Stimulated activated CD4-positive, alpha-beta T cell treated with anti-CD3 and anti-CD28 coated beads, Interleukin-1b, Interleukin-23, amount 100 ng/mL, for 1 hour (primary cell): Measurements from ENCODE around the gene ASB16.

Experiments used
- DNase-seq, 2 donors: peaks; one replicate each; pipeline ENCODE4 v3.0.0-alpha.2; 2020; ENCODE audit warnings: low read depth in 2 of 2

The ASB16 gene

DNA sequence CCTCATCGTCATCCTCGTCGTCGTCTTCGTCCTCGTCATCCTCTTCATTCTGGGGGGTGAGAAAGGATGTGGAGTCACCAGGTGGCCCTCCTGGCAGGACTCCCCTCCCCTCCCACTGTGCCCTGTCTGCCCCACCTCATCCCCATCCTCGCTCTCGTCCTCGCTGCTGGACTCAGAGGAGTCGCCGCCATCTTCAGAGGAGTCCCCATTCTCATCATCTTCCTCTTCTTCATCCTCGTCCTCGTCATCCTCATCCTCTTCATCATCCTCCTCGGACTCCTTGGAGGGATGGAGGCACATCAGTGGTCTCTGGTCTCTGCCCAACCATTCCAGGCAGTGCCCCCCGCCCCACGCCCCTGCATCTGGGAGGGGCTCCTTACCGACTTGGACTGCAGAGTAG lies 36.8 kb downstream of the ASB16 start:
- no peak for DNase-seq

DNA sequence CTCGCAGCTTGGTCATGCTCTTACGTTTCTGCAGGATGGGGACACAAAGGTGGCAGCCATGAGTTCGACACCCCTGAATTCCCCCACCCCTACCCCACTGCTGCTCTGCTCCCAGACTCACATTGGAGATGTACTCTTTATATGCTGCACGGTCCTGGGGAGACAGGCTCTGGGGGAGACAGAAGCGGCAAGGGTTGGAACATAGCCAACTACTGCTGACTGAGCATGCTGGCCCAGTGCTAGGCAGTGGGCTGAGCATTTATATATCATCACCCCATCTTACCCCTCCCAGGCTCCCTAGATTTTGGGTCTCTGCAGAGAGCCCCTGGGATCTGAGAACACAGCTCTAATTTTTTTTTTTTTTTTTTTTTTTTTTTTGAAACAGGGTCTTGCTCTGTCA lies 37.2 kb downstream of the ASB16 start:
- no peak for DNase-seq

DNA sequence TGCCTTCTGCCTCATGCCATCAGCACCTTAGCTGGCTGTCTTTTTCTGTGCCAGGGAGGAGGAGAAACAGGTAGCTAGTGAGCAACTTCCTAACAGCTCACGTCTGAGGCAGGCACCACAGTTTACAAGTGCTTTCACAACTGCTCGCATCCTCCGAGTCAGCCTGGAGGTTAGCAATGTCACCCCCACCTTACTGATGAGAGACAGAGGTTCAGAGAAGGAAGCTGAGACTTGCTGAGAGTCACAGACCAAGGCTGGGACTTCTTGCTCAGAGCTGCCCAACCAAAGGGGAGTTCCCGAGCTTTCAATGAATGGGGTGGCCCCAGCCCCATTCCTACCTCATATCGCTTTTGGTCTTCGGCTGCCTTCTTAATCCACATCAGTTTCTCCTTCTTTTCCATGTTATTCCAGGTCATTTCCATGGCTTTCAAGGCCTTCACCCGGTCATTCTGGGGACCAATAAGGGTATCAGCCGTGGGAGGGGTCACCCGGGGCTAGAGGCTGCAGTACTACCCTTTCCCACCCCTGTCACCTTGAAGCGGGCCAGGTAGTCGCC lies 39.4 kb downstream of the ASB16 start:
- DNase-seq, result no peak

DNA sequence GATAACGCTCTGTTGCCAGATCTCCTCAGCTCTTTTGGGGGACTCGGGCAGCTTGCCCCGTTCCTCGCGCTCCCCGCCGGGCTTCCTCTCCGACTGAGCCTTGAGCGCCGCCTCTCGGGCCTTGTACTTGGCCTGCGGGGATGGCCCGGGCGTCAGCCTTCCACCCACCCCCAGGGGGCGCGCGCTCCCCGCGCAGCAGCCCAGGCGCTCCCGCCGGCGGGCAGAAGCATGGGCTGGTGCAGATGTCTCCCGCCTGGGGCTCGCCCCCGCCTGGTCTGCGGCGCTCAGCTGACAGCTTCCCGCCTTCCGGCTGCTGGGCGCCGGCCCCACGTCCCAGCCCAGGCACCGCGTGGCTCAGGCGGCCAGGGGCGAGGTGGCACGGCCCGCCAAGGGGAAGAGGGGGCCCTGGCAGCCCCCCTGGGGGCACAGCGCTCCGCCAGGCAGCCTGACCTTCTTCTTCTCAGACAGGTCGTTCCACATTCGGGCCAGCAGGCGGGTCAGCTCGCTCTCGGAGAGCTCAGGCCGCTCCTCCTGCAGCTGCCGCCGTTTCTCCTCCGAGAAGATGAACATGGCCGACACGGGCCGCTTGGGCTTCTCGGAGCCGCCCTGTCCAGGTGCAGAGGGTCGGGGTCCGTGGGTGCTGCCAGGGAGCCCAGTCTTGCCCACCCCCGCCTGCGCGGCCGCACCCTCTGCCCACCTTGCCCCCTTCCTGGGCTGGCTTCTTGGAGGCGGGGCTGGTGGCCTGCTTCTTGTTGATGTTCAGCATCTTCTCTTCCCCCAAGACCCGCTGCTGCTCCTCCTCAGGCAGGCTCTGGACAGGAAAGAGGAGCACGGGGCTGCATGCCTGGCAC lies 40.1 kb downstream of the ASB16 start:
- peak; percentile 84 for DNase-seq

DNA sequence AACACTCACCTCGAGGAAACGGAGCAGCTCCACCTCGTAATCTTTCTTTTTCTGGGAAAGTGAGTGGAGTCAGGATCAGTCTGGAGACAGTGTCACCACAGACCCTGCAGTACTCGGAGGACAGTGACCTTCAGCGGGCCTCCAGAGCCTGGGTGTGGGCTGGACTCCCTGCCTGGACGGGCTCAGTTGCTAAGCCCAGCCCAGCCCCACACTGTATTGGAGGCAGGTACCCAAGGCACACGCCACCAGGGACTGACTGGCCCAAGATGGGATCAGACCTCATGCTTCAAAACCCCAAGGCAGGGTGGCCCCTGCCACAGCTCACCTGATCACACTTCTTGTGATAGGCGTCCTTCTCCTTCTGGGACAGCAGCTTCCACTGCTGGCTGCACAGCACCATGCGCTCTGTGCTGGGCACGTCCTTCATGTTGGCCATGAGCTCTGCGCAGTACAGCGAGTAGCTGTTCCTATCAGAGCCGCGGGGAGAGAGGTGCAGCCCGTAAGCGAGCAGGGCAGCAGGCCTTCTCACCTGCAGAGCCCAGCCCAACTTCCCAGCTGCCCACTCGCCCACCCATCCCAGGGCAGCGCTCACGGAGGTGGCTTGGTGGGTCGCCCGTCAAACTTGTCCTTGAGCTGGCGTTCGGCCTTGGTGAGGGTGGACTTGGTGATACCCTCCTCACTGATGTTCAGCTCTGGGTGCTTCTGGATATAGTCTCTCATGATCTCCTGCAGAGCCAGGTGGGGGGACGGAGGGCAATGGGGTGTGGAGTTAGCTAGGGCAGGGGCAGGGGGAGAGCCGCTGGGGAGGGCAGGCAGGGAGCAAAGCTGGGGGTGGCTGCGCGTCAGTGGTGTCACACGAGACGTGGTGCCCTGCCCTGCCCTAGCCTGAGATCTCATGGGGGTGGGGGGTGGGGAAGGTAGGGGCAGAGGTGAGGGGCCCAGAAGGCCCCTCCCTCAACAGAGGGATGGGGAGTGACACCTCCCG lies 41.1 kb downstream of the ASB16 start:
- DNase-seq, result no peak

DNA sequence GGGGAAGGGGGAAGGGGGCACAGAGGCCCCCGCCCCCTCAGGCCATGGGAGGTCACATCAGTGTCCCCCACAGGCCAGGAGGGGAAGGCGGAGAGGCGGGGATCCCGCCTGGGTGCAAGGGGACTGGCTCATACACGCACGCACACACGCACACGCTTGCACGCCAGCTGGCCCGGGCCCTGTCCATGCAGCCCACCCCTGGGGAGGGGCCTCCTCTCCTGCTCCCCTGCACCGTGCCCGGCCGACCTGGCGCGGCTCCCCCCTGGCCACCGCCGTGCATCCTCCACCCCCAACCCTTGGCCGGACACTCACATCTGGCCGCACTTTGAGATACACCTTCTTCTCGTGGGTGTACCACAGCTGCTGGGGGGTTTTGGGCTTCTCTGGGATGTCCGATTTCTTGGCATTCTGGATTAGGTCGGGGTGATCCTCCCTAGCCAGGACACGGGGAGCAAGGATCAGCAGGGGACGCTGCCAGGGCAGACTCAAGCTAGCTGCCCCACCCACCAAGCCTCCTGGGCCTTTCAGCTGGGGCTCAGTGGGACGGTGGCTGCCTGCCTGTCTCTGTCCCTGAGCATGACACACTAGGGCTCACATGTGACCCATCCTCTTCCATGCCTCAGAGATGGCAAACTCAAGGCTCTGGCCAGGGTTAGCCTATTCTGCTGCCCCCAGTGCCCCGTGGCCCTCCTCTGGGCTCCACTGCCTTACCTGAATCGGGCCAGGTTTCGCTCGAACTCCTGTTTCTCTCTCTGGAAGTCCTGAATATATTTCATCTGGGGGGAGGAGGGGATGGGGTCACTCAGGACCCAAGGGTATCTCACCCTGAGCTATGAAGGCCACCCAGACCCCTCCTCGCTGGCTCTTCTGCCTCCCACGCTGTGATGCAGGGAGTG lies 42.3 kb downstream of the ASB16 start:
- DNase-seq, result no peak

DNA sequence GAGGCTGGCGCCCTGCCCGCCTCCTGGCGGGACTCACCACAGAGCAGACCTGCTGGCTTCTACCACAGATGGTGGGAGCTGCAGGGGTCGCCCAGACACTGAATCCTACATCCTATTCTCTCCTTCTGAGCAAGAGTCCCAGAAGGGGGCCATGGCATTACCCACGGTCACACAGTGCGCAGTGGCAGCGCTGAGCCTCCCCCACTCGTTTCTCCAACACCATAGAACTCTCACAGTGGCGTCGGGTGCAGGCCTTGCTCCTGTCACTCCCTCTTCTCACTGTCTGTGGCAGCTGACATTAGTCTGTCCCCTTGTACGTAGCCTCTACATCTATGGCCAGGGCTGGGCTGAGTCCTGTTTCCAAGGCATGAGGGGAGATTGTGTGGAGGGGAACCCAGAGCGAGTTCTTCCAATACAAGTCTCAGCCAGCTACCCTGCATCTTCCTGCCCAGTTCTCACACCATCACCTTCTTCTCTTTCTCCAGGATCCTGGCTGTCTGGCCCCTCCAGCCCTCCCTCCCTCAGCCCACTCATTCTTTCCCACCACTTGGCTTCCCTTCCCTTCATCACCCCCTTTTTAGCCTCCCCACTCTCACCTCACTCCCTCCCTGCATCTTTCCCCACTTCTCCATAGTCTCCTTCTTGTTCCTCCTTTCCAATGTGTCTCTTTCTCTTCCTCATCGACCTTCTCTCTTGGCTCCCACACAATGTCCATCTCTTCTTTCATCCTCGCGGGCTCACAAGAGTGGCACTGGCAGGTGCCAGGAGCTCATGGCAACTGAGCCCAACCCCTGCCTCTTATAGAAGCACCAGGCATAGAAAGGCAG lies 43.1 kb downstream of the ASB16 start:
- DNase-seq, result no peak

DNA sequence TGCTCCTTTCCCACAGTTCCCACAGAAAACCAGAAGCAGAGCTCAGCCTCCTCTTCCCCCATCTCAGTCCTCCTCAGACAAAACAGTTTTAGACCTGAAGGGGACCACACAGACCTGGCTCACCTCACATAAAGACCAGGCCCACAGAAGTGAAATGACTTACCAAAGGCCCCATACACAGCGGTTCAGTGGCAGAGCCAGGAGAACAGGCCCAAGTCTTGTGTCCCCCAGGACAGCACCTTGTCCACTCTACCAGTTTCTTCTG lies 43.7 kb downstream of the ASB16 start:
- DNase-seq, result no peak

DNA sequence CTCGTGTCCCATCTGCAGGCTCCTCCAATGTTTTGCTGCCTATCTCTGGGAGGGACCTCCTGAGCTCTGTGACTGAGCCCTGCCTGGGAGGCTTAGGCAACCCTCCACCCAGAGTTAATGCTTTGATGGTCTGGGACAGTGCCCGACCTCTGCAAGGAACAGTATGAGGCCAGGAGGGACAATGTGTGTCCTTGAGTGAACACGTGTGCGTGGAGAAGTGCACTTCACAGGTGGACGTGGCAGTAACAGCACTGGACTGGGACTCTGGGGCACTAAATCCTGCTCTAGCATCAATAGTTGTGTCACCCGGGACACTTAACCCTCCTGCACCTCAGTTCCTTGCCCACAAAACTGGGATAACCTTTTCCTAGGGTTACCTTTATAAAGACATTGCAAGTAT lies 44.4 kb downstream of the ASB16 start:
- no peak for DNase-seq

DNA sequence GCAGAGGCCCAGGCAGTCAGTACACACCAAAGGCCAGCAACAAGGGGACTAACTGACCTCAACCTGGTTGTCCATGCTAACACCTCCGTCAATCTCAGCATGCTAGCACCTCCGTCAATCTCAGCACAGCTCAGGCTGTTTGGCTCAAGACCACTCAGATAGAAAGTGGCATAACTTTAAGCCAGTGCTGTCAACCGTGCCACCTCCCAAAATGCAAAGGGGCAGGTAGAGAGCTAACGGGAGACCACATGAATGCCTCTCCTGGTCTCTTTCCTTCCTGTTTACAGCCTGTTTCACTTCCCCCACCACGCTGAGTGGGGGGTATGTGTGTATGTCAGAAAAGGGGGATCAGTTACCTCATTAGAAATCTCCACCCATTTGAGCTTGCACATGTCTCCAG lies 45.7 kb downstream of the ASB16 start:
- no peak for DNase-seq

DNA sequence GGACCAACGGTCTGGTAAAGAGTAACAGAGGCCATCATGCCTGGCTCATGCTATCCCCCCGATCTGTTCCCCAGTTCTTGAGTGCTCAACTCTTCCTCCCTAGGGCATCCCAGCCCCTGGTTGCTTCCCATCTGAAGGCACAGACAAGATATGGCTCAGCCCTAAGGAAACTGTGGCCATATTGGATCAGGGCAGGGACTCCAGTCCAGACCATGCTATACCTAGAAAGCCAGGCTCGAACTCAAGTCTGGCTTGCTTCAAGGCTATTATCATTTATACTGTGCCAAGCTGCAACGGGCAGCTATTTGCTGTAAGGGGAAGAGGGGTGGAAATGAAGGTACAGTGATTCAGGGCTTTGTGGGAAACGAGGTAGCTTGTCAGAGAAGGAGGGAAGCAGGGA lies 46.2 kb downstream of the ASB16 start:
- no peak for DNase-seq

DNA sequence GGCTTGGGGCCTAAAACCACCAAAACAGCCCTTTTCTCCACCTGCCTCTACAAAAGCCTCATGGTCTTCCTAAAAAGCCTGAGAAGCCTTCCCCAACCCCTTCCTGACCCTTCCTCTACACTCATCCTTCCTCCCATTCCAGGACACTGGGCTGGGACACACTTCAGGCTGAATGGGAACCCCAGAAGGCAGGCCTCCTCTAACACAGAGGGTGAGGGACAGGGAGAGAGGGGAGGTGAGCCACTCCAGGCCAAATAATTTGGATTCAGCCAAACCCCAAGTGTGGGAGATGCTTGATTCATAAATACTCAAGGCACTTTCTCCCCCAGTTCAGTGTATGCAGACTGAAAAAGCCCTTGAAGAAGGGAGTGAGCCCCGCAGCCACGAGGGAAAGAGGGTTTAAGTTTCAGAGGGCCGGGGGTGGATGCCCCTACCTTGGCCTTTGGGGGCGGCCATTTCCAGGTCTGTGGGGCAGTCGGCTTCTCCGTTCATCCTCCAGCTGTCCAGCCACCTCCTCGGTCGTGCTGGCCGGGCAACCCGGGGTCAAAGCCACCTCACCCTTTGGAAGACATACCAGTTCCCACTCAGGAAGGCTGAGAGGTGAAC lies 47.3 kb downstream of the ASB16 start:
- DNase-seq, result no peak

DNA sequence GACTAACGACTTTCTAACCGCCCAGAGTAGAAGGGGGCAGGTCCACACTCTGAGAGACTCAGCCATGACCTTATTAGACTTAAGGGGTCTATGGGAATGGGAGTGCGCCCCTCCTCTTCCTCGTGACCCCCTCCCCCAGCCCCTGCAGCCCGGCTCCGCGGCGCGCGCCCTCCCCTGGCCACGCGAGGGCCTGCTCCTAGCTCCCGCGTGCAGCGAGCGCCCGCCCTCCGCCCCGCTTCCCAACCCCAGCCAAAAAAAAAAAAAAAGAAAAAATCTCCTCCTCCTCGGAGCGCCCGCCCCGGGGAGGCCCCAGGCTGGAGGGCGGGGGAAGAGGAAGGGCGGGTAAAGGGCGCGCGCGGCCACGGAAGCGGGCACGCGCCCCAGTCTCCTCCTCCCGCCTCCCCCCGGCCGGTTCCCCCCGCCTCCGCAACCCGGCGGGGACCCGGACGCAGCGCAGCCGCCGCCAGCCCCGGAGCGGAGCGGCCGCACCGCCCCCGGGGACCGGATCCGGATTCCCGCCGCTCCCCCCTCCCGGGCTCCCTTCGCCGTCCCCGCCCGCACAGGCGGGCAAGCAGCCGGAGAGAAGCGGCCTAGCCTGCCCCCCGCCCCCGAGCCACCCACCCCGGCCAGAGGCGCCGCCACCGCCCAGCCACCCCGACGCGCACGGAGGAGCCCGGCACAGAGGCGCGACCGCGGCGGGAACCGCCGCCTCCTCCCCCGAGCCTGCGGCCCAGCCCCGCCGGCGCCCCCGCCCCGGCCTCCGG lies 48.0 kb downstream of the ASB16 start:
- peak; percentile 78 to 82 for DNase-seq

DNA sequence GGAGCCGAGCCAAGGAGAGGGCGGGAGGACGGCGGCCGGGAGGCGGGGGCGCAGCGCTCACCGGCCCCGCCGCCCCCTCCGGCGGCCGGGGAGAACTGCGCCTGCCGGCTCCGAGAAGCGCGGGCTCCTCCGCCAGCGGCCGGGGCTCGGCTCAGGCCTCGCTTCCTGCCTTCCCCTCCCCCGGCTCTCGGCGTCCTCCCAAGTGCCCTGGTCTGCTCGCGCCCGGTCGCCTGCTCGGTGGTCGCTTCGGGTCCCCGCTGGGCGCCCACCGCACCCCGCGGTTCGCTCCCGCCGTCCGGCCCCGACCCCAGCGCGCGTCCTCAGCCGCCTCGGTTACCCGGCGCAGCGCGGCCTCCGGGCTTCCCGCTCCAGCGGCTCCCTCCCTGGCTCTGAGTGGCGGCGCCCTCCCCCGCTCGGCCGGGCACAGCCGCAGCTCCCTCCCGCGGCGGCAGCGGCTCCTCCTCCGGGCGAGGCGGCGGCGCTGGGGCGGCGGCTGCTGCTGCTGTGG lies 48.7 kb downstream of the ASB16 start:
- DNase-seq, result peak; percentile 30 to 42

DNA sequence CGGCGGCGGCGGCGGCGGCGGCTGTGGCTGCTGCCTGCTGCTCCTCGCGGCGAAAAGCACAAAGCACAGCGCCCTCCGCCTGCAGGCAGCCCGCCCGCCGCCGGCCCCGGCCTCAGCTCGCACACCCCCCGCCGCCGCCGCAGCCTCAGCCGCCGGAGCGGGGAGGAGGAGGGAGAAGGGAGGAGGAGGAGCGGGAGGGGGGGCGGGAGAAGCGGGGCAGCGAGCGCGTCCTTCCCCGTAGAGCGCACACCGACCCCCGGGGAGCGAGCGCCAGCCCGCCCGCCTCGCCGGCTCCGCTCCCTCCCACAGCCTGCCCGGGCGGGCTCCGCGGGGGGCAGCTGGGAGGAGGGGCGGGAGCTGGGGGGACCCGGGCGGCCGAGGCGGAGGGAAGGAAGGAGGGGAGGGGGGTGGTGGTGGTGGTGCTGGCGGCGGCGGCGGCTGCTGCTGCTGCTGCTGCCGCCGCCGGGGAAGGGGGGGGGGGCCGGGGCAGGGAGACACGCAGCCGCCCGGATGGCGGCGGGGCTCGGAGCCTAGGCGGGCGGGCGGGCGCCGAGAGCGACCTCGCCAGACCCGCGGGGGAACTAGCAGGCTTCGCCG lies 49.2 kb downstream of the ASB16 start, which contains the start of gene UBTF:
Gene UBTF, minus strand, starts transcription at position 60 of the 597 bp plus-strand sequence. CDS start 1,446 bp downstream, outside the sequence.
- peak; percentile 38 to 45 for DNase-seq

DNA sequence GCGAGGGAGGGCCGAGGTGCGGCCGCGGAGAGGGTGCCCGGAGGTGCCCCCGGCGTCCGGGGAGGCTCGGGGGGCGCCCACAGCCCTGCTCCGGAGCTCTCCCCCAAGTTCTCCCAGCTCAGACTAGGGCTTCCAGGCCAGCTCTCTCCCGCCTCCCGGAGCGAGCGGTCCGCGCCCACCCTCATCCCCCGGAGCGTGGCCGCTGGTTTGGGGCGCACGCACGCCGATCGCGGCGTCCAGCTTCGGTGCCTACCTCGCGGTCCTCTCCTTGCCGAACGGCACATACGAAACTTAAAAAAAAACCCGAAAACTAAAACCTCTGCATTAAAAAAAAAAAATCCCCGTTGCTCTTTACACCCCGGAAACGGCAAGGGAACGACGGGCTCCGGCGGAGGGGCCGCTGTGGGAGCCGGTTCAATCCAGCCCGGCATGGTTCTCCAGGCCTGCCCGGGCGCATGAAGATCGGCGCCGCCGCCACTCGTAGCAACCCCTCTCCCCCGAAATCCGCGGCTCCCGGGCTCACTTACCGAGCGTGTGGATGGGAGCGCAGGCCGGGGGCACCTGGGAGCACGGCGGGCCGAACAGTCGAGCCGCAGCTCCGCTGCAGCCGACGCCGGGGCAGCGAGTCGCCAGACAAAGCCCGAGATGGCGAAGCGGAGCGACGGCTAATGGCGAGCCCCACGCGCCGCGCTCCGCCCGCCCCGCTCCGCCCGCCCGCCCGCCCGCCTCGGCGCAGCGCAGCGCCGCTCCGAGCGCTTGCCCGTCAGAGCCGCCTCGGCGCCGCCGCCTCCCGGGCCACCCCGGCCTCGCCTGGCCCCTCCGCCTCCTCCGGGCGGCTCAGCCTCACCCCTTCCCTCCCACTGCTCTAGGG lies 49.9 kb downstream of the ASB16 start:
- DNase-seq, result peak in 1 of 2 donors; percentile 37

DNA sequence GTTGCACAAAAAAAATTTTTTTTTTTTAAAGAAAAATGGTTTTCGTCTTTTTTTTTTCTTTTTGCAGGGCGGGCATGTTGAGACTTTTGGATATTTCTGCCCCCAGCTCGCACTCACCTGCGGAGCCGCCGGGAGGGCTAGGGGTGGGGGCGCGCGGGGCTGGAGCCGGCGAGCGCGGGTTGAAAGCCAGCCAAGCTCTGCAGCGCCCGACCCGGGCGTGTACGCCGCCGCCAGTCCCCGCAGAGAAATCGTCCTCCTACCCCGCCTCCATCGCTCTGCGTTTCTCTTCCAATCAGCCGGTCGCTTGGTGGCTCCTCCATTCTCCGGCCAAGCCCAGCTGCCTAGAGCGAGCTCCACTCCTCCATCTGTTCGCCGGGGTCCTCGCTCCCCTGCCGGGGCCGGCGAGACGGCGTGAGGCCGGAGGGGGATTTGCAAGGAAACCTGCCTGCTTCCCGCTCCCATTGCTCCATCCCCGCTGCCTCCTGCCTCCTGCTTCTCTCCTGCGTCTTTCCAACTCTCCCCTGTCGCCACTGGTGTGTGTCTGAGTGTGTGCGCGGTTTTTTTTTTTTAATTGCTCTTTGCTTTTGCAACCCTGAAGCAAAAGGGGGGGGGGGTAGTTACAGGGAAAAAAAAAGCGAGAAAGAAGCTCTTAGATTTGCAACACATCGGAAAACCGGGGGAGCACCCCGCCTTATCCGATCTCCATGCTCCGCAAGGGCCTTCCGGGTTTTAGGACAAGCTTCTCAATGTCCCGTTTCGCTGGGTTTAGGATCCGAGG lies 50.8 kb downstream of the ASB16 start:
- peak in 1 of 2 donors; percentile 25 for DNase-seq
